Posterior vena cava (tissue), 2 donors: ENCODE data around the gene FGFR4. TPM values are rescaled to one million over a fixed set of nuclear protein-coding genes. Genes with fewer than 3 reads are reported as not detected.
"Not testable (repeated sequence)": the region's sequence is repeated elsewhere in the genome, so short reads cannot be mapped to it uniquely, and the experiment has no call there.

Experiments
- DNase-seq: peaks from one replicate; pipeline ENCODE4 v3.0.0-alpha.2; 2020; ENCODE audit warnings: low spot score
- intact Hi-C, 2 donors: fragments of 100-400 bp; cut with DNase I; formaldehyde crosslinking; loops; one replicate each; pipeline versions ENCODE4 v1.14.1 to v1.14.2; 2022 to 2023
- long read RNA-seq, 2 donors: library from polyadenylated mRNA; unstranded; transcript quantifications; one replicate each; pipeline ENCODE4 v2.0.0, GENCODE V29; 2020 to 2021
- total RNA-seq, 2 donors: library from RNA; stranded (reverse); fragmentation: NEBNext Ultra II Directional; extraction: Animal tissue kit (Norgen Biotek cat#: 25700); gene quantifications; one replicate each; pipeline ENCODE4 v1.2.1, GENCODE V29; 2021
- donor health status: DM: yes; HTN: yes; CAD: no.
- donor health status: DM: yes; HTN: yes; CAD: no.

FGFR4 gene
- 1 to 10 TPM; 1.0 to 1.5 TPM for total RNA-seq
- long read RNA-seq, donor 1, result 0 reads
- long read RNA-seq, donor 2, result 0 reads

GRCh38 chr5:177086654-177087397, at the start of gene FGFR4:
Gene FGFR4 (plus strand): TSS chr5:177086915. CDS start chr5:177089603, 2,688 bp downstream.
- DNase-seq, result no peak
- intact Hi-C loops, result no loop called here

- intact Hi-C loops, result no loop called here
- no peak for DNase-seq
These were observed 49.8 kb upstream of the FGFR4 start for GRCh38 chr5:177036921-177037320.

GRCh38 chr5:177040814-177041420, 45.8 kb upstream of the FGFR4 start:
- peak; percentile 10 for DNase-seq
- intact Hi-C loops, result no loop called here

GRCh38 chr5:177041936-177042335, 44.8 kb upstream of the FGFR4 start:
- intact Hi-C loops, result no loop called here
- DNase-seq, result no peak

- intact Hi-C loops, result no loop called here
- peak; percentile 44 for DNase-seq
These were observed 43.6 kb upstream of the FGFR4 start for GRCh38 chr5:177043114-177043513.

GRCh38 chr5:177043958-177044357, 42.8 kb upstream of the FGFR4 start:
- intact Hi-C loops, result no loop called here

GRCh38 chr5:177044641-177045040, 42.1 kb upstream of the FGFR4 start:
- intact Hi-C loops, result no loop called here
- DNase-seq, result peak; percentile 2

More at GRCh38 chr5:177043958-177044357, 42.8 kb upstream of the FGFR4 start:
- DNase-seq, result no peak

GRCh38 chr5:177045631-177046030, 41.1 kb upstream of the FGFR4 start:
- intact Hi-C loops, result no loop called here
- DNase-seq, result peak; percentile 9

- DNase-seq, result peak; percentile 2
- intact Hi-C loops, result not testable (repeated sequence)
These were observed 38.2 kb upstream of the FGFR4 start for GRCh38 chr5:177048531-177048930.

- peak; percentile 23 for DNase-seq
- intact Hi-C loops, result no loop called here
These were observed 37.4 kb upstream of the FGFR4 start for GRCh38 chr5:177049285-177049684.

- intact Hi-C loops, result no loop called here
- no peak for DNase-seq
These were observed 22.0 kb upstream of the FGFR4 start for GRCh38 chr5:177064500-177065277.

GRCh38 chr5:177065491-177065890, 21.2 kb upstream of the FGFR4 start:
- DNase-seq, result no peak
- intact Hi-C loops, result no loop called here

GRCh38 chr5:177066224-177066623, 20.5 kb upstream of the FGFR4 start:
- DNase-seq, result no peak
- intact Hi-C loops, result no loop called here

GRCh38 chr5:177067503-177067902, 19.2 kb upstream of the FGFR4 start:
- DNase-seq, result no peak

GRCh38 chr5:177070536-177071191, 16.1 kb upstream of the FGFR4 start:
- intact Hi-C loops, result no loop called here
- no peak for DNase-seq

More at GRCh38 chr5:177067503-177067902, 19.2 kb upstream of the FGFR4 start:
- intact Hi-C loops, result no loop called here

GRCh38 chr5:177071666-177072385, 14.9 kb upstream of the FGFR4 start:
- intact Hi-C loops, result no loop called here

GRCh38 chr5:177077335-177077734, 9.4 kb upstream of the FGFR4 start:
- intact Hi-C loops, result no loop called here
- no peak for DNase-seq

More at GRCh38 chr5:177071666-177072385, 14.9 kb upstream of the FGFR4 start:
- DNase-seq, result no peak

GRCh38 chr5:177079606-177080005, 7.1 kb upstream of the FGFR4 start:
- intact Hi-C loops, result no loop called here
- DNase-seq, result no peak

- intact Hi-C loops, result no loop called here
- DNase-seq, result no peak
These were observed 6.5 kb upstream of the FGFR4 start for GRCh38 chr5:177080265-177080664.
